ENCODE measurements around the gene HYKK.
"Not testable (repeated sequence)": the region's sequence is repeated elsewhere in the genome, so short reads cannot be mapped to it uniquely, and the experiment has no call there.

Gene HYKK, protein sequence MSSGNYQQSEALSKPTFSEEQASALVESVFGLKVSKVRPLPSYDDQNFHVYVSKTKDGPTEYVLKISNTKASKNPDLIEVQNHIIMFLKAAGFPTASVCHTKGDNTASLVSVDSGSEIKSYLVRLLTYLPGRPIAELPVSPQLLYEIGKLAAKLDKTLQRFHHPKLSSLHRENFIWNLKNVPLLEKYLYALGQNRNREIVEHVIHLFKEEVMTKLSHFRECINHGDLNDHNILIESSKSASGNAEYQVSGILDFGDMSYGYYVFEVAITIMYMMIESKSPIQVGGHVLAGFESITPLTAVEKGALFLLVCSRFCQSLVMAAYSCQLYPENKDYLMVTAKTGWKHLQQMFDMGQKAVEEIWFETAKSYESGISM

DNA sequence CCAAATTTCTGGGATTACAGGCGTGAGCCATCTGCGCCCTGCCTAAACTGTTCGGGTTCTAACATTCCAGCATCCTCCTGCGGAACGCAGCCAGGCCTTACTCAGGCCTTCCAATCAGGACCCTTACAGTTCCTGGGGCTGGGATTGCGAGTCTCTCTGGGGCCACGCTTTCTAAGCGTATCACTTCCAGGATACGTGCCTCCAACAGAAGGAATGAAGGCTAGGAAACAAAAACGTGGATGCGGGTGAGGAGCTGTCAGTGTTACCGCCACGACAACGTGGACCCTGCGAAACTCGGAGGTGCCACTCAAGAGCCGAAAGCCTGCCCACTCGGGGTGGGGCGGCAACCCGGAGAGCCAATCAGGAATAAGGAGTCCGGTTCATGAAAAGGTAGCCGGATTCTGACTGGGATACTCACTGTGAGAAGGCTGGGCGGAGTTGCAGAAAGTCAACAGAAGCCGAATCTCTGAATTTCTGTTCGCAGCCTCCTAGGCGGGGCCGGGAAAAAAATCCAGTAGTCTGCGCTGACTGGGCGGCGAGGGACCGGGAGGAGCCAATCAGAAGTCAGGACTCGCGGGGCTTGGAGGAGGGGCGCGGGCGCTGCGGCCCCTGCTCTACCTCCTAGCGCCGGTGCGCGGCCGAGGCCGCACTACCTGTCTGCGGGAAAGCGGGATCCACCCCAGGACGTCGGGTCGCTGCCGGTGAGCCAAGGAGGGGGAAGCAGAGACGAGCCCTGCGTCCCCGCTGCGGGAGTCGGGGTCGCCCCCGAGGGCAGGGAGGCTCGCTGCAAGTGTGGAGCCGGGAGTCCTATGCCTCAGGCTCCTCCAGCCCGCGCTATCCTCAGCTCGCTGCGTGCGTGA, at the start of gene HYKK:
TSS of gene HYKK (plus strand) at position 607 of the 860 bp plus-strand sequence. CDS start 5,512 bp downstream, outside the sequence.
- peak; percentile 85 for DNase-seq

DNA sequence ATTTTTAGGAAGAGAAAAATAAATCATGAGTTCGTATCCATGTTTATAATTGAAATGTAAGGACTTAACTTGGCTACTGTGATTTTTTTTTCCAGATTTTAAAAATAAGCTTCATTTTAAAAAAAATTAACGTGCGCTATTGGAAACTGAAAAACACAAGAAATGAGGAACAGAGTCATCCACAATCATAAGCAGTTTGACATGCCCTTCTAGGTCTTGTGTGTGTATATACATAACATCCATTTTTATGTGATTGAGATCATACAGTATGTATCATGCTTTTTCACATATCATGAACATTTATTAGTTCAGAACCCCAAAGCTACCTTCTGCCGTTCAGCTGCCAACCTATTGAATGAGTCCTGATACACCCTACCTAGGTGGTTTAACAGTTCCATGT, 46.6 kb upstream of the HYKK start:
- no peak for DNase-seq

DNA sequence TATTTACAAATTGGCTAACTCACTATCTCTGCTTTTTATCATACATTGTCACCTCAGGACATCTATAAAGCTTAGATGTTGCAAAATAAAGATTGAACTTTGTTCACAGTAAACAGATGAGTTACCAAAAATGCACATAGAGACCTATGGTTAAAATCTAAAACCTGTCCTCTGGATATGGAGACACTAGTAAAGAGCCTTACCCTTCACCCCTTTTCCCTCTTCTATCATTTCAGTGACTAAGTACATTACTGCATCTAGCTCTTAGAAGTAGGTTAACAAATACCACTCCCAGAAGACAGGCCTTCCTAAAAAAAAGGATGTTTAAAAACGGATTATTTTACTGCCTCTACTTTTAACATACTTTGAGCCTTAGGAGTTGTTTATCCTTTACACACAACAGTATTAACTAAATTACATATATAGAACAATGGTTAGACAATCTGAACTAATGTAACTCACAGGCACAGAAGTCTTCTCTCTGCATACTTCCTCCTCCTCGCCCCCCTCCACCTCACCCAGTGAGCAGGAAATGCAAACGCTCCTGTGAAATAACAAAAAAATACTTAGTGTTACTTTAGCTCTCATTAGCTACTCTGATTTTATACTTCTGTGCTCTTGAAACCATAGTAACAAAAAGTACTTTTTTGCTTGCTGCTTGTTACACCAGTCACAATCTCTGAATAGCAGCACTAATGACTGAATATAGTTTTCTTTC, 46.0 kb upstream of the HYKK start:
- no peak for DNase-seq

DNA sequence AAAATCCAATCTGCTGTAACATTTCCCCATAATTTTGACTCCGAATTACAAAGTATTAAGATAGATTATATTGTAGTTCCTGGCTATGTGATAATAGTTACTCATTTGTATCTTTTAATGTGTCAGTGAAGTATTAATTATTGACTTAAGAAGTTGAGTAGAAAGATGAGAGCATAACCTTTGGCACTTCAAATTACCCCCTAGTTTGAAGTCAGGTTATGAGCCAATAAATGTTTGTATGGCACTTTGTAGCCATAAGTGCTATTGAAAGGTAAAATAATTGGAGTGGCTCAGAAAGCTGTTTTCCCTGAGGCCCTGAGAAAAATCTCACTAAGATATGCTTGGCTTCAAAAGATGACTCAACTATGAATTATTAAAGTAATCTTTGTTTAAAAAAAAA, 38.3 kb upstream of the HYKK start:
- DNase-seq: no peak

DNA sequence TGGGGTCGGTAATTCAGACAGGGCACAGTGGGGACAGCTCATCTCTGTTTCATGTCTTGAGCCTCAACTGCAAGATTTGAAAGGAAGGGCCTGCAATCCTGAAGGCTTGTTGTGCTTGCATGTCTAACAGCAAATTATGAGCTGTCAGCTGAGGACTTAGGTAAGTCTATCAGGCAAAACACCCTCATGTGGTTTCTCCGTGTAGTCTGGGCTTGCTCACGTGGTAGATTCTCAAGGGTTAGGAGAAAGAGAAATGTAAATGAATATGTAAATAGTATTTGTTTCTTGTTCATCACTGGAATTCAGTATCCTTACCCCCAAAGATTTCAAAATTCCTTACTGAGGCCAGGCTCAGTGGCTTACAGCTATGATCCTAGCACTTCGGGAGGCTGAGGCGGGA, 30.1 kb upstream of the HYKK start:
- no peak for DNase-seq

DNA sequence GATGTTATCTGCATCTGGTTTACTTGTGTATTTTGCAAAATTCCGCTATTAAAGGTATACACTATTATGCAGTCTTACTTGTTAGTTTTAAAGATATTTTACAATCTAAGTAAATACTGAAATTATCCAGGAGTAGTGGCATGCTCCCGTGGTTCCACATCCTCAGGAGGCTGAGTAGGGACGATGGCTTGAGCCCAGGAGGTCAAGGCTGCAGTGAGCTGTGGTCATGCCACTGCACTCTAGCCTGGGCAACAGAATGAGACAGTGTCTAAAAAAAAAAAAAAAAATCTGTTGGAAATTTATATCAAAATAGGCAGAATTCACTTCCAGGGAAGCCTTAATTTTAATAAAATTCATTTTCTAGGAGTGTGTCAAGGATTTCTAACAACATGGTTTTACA, 27.7 kb upstream of the HYKK start:
- no peak for DNase-seq

DNA sequence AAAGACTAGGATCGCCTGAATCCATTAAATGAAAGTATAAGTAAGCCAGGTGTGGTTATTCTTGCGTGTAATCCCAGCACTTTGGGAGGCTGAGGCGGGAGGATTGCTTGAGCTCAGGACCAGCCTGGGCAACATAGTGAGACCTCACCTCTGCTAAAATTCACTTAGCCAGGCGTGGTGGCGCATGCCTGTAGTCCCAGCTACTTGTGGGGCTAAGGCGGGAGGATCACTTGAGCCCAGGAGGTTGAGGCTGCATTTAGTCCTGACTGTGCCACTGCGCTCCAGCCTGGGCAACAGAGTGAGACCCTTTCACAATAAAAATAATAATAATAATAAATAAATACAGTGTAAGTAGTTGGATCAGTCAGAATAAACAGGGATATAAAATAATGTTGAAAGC, 25.5 kb upstream of the HYKK start:
- no peak for DNase-seq

DNA sequence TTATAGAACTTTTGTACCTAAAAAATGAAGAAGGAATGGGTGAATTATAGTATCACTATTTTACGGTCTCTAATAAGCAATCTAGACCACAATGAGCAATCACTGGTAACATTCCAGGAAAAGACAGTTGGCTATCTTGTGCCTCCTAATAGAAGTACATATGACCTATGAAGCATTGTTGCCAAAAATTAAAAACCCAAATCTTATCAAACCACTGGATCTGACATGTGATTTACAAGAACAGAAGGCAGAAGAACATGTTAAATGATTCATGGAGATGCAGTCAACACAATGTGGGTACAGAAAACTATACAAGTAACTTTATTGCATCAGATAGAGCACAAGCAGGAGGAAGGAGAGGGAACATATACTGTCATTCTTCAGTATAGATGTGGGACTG, 14.5 kb upstream of the HYKK start:
- no peak for DNase-seq

DNA sequence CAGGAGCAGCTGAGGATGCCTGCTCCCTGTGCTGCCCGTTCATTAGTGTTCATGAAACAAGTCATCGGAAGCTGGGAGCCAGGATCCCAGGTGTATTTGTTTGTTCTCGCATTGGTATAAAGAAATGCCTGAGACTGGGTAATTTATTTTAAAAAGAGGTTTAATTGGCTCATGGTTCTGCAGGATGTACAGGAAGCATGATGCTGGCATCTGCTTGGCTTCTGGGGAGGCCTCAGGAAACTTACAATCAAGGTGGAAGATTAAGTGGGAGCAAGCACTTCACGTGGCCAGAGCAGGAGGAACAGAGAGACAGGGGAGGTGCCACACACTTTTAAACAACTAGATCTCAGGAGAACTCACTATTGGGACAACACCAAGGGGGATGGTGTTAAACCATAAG, 5.5 kb upstream of the HYKK start:
- no peak for DNase-seq

DNA sequence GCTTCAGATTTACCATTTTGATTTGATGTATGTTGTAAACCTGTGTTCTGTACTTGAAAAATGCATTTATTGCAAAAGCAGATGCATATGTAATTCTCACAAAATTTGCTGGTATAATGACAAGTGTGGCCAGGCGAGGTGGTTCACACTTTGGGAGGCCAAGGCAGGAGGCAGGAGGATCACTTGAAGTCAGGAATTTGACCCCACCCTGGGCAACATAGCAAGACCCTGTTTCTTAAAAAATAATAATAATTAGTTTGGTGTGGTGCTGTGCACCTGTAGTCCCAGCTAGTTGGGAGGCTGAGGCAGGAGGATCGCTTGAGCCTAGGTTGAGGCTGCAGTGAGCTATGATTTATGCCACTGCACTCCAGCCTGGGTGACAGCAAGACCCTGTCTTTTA, 4.7 kb upstream of the HYKK start:
- DNase-seq: no peak

DNA sequence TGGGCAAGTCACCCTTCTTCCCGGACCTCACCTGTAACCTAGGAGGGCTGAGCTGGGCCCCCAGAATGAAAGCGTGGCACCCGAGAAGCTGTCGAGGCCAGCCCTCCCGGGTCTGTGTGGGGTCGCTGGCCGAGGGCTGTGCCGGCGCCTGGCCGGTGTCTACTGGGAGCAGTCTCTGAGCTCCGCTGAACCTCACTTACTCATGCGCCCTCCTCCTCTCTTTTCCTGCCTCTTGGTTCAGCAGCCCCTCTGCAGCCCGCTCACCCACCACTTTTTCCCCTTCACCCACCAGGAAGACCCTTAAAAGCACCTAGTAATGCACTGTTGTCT, 419 bp downstream of the HYKK start:
- no peak for DNase-seq

DNA sequence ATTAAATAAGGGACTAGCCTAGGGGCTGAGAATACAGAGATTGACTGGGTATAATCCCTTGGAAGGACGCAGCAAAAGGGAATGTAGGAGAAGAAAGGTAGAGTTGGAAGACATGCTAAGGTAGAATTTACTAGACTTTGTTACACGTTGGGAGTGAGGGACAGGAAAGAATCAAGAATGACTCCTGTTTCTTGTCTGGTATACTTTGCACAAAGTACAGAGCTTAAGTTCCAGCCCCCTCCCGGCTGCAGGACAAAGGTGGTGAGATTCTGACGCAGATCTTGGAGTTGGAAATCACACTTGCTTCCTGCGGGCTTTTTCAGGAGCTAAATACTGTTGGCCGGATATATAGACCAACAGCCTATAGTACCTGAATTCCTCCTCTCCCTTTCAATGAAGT, 895 bp downstream of the HYKK start:
- DNase-seq: no peak

DNA sequence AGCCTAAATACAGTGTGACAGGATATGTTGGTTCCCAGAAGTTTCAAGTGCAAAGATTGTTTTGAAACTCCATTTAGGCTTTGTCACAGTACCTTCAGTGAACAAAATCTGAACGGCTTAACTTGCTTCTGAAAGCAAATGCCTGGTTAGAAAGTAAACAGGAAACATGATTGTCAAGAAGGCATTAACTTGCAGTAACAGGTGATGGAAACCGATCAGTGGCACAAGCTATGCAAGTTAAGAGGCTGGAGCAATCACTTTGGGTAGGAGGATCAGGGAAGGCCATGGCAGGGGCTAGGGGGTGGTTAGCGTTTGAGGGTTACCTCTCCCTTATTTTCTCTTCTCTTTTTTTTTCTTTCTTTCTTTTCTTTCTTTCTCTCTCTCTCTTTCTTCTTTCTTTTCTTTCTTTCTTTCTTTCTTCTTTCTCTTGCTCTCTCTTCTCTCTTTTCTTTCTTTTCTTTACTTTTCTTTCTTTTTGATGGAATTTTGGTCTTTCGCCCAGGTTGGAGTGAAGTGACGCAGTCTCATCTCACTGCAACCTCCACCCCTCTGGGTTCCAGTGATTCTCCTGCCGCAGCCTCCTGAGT, 2.4 kb downstream of the HYKK start:
- DNase-seq: no peak

DNA sequence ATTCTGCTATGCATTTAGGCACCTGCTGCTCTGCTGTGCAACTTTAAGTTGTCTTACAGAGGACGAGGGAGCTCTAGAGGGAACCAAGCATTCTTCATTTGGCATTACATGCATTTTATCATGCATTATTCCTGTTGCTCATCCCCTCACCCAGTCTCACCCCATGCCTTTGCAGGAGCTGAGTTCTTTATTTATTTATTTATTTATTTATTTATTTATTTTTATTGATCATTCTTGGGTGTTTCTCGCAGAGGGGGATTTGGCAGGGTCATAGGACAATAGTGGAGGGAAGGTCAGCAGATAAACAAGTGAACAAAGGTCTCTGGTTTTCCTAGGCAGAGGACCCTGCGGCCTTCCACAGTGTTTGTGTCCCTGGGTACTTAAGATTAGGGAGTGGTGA, 12.7 kb downstream of the HYKK start:
- DNase-seq: not testable (repeated sequence)

DNA sequence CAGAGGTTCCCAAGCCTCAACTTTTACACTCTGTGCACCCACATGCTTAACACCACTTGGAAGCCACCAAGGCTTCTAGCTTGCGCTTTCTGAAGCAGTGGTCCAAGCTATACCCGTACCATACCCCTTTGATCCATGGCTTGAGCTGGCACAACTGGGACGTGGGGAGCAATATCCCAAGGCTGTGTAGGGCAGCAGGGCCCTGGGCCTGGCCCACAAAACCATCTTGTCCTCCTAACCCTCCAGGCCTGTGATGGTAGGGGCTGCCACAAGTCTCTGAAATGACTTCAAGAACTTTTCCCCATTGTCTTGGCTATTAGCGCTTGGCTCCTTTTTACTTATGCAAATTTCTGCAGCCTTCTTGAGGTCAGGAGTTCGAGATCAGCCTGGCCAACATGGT, 16.9 kb downstream of the HYKK start:
- no peak for DNase-seq

DNA sequence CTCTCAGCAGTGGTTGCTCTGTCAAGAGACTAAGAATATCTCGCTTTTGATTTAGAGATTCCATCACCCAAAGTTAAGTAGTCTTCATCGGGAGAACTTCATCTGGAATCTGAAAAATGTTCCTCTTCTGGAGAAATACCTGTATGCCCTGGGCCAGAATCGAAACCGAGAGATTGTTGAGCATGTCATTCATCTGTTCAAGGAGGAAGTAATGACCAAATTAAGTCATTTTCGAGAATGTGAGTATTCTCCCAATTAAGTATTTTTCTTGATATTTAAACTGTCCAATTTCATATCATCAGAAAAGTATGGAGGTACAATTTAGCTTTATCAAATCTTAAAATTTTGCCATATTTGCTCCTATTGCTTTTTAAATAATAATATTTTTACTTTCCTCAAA, 19.9 kb downstream of the HYKK start:
- no peak for DNase-seq

DNA sequence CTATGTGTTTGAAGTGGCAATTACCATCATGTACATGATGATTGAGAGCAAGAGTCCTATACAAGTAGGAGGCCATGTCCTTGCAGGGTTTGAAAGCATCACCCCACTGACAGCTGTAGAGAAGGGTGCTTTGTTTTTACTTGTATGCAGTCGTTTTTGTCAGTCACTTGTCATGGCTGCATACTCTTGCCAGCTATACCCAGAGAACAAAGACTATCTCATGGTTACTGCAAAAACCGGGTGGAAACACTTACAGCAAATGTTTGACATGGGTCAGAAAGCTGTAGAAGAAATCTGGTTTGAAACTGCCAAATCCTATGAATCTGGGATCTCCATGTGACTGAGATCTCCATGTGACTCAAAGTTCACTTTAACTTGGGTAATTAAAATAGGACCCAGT, 26.0 kb downstream of the HYKK start:
- DNase-seq: no peak

DNA sequence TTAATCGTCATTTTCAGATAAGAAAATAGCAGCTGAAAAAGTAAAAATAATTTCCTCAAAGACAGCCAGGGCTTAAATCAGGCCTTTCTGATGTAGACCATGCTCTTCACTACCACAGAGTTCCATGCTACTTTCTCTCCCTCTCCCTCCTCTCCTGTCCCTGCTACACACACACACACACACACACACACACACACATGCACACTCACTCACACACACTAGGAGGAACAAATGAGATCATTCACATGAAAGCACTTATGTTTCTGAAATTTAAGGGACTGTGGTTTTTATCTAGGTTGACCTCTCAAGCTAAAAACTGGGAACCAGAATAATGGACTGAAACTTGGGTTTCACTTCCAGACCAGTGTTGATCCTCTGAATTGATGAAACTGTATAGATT, 28.8 kb downstream of the HYKK start:
- no peak for DNase-seq

DNA sequence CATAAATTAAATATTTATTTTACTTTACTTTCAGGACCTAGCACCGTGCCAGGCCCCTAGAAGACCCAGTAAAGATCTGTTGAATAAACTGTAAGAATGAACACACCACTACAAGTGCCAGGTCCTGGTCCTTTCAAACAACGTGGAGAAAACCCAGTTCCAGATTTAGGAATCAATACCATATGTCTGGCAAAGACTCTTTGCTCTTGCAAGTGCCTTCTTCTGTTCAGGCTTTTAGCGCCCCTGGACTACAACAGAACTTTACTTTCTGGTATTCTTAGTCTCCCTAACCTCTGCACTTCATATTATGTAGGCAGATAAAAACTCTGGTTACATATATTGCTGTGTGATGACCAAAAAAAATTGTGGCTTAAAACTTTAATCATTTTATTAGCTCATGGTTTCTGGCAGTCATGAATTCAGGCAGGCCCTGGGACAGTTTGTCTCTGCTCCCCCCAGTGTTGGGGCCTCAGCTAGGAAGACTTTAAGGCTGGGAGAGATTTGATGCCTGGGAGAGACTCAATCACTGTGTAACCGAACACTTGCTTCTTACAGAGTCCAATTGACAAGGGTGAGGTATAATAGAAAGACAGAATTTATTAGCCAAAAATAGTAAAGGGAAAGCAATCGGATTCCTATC, 30.0 kb downstream of the HYKK start:
- no peak for DNase-seq

DNA sequence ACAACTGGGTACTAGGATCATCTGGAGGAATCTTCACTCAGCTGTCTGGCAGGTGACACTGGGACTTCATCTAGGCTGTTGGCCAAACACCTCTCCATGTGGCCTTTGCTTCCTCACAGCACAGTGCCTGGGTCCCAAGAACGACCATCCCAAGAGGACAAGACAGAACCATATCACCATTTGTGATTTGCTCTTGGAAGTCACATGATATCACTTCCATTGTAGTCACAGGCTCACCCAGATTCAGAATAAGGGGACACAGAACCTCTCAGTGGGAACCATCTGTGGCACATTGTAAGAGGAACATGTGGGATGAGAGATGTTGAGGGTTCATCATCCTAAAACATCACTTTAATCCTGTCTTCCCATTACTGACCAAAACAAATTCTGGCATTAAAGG, 31.0 kb downstream of the HYKK start:
- DNase-seq: no peak

DNA sequence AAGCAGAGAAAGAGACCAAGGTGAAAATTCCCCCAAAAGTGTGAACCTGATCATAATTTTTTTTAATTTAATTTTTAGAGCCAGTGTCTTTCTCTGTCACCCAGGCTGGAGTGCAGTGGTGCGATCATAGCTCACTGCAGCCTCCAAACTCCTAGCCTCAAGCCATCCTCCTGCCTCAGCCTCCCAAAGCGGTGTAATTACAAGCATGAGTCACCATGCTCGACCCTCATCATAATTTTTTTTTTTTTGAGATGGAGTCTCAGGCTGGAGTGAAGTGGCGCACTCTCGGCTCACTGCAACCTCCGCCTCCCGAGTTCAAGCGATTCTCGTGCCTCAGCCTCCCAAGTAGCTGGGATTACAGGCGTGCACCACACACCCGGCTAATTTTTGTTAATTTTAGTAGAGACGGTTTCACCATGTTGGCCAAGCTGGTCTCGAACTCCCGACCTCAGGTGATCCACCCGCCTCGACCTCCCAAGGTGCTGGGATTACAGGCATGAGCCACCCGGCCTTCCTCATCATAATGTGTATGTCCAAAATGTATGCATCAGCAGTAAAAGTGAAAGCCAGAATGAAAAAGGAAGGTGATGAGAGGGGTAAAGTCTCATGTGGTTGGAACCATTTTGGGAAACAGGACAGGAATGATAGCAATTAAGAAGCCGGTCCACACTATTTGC, 32.2 kb downstream of the HYKK start:
- DNase-seq: not testable (repeated sequence)

DNA sequence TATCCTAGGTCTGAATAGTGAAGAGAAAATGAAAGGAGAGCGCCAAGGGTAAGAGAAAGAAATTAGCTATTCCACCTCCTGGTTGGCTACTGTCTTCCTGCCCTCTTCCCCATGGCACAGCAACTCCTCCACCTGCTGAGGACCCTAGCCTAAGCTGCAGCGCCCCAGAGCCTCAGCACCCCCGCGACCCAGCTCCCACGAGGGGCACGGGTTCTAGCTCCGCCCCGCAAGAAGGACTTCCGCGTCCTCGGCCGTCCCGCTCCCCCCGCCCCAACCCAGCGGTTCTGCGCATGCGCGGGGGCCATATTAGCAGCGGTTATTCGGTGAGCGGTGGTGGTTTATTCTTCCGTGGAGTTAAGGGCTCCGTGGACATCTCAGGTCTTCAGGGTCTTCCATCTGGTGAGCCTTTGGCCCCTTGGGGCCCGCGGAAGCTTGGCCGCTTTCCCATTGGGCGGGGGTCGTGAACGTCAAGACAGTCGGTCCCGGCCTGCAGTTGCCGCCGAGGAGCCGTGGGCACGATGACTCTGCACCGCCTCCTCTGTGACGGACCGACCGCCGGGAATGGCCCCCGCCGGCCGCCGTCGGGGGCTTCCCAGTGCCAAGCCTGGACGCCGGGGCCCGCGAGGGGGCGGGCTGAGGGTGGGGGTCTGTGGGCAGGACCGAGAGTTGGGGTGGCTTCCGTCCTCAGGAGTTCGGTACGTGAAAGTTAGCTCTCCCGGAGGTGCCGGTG, 32.9 kb downstream of the HYKK start, which contains the start of gene PSMA4:
TSS of gene PSMA4 (plus strand) at position 304 of the 730 bp plus-strand sequence. CDS start 1,484 bp downstream, outside the sequence.
- peak; percentile 94 for DNase-seq
